Stimulated activated CD4-positive, alpha-beta T cell treated with anti-CD3 and anti-CD28 coated beads, Interleukin-4, amount 100 ng/mL, for 4 hours (primary cell): ENCODE data around the gene ACTRT2.

Source experiments
- DNase-seq, 2 experiments: peaks; one replicate each; pipeline ENCODE4 v3.0.0-alpha.2; 2020

The ACTRT2 gene

GRCh38 chr1:3056641-3057040 lies 35.4 kb downstream of the ACTRT2 start:
- no peak for DNase-seq

- no peak for DNase-seq
Measured at GRCh38 chr1:3058263-3059030, 37.2 kb downstream of the ACTRT2 start.

- DNase-seq, result no peak
Measured at GRCh38 chr1:3060127-3060526, 38.9 kb downstream of the ACTRT2 start.

GRCh38 chr1:3060601-3061551 lies 39.6 kb downstream of the ACTRT2 start:
- no peak for DNase-seq

GRCh38 chr1:3061566-3061965 lies 40.3 kb downstream of the ACTRT2 start:
- DNase-seq, result no peak

GRCh38 chr1:3061981-3062615 lies 40.8 kb downstream of the ACTRT2 start:
- DNase-seq, result no peak

GRCh38 chr1:3062616-3063378 lies 41.5 kb downstream of the ACTRT2 start:
- no peak for DNase-seq

GRCh38 chr1:3063379-3064295 lies 42.4 kb downstream of the ACTRT2 start:
- no peak for DNase-seq

- no peak for DNase-seq
Measured at GRCh38 chr1:3064296-3064850, 43.1 kb downstream of the ACTRT2 start.

GRCh38 chr1:3064901-3065300 lies 43.6 kb downstream of the ACTRT2 start:
- no peak for DNase-seq

GRCh38 chr1:3065396-3065795 lies 44.1 kb downstream of the ACTRT2 start:
- no peak for DNase-seq

- no peak for DNase-seq
Measured at GRCh38 chr1:3065797-3066196, 44.5 kb downstream of the ACTRT2 start.

- no peak for DNase-seq
Measured at GRCh38 chr1:3066250-3066711, 45.0 kb downstream of the ACTRT2 start.

GRCh38 chr1:3066826-3067225 lies 45.6 kb downstream of the ACTRT2 start:
- DNase-seq, result no peak

GRCh38 chr1:3067301-3067670 lies 46.0 kb downstream of the ACTRT2 start:
- DNase-seq, result no peak

GRCh38 chr1:3067671-3068563 lies 46.6 kb downstream of the ACTRT2 start:
- DNase-seq, result no peak

- DNase-seq, result peak; percentile 24 to 30
Measured at GRCh38 chr1:3068564-3069431, 47.5 kb downstream of the ACTRT2 start, which contains the start of gene PRDM16. PRDM16 (plus strand) TSS chr1:3069203; CDS start chr1:3069260, 57 bp downstream.

GRCh38 chr1:3069491-3070308 lies 48.4 kb downstream of the ACTRT2 start:
- peak in 1 of 2 experiments; percentile 8 for DNase-seq
